ENCODE data around the gene NLE1. TPM values are rescaled to one million over a fixed set of nuclear protein-coding genes. Genes with fewer than 3 reads are reported as not detected.

The NLE1 gene
- total RNA-seq, 2 experiments from 2014 or later: 30.3 to 34.1 TPM

DNA sequence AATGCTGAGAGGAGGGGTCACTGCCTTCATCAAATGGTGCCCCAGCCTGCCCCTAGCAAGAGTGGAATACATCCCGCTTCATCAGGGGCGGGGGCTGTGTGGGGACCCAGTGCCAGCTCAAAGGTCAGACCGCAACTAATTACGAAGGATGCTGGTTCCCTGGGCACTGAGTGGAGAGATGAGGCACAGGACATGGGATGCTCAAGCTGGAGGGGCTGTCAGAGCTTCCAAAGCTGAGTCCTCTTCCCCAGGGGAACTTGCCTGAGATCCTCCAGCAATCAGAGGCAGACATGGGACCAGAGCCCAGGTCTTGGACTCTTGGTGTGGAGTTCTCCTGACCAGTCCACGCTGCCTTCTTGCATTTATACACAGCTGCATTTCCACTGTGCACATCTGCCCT, 24.4 kb upstream of the NLE1 start:
- DNase-seq (ENCODE audit: low spot score): no peak
- Histone ChIP-seq H3K4me1 (ENCODE audit: insufficient read depth, low read length, poor library complexity, severe bottlenecking) (no peaks in the 10 kb centered on the region), H4K20me1 (ENCODE audit: insufficient read depth, low read length) (no peaks in the 10 kb centered on the region), H3K27ac (ENCODE audit: low read depth, low read length, poor library complexity, severe bottlenecking) (no peak overlapping the region), H3K4me2 (ENCODE audit: low read length) (no peak overlapping the region), H3K9me3 (ENCODE audit: low read length) (no peaks in the 10 kb centered on the region), H3K79me2 (ENCODE audit: insufficient read depth, low read depth, low read length) (no peaks in the 10 kb centered on the region), H3K9me2 (ENCODE audit: insufficient read depth, low read length) (no peaks in the 10 kb centered on the region), H2AFZ (ENCODE audit: low read length) (no peak overlapping the region), H3K4me3 (ENCODE audit: low read depth, low read length, poor library complexity, severe bottlenecking) (no peak overlapping the region), H3K36me3 (ENCODE audit: insufficient read depth, low read length) (no peaks in the 10 kb centered on the region)
- intact Hi-C loops (cut with micrococcal nuclease; ENCODE audit: unreplicated experiment): no loop called here
- no TSS peak for BruUV-seq (replicated peaks)
- ChIA-PET CTCF (ENCODE audit: unreplicated experiment) (no interaction called here), POLR2A (interaction anchor here (0.5 kb wide), 1 partner anchor 108 kb away, joined by 3 read pairs; no protein-coding TSS in a partner anchor)
- TF ChIP-seq, protein P1, sequence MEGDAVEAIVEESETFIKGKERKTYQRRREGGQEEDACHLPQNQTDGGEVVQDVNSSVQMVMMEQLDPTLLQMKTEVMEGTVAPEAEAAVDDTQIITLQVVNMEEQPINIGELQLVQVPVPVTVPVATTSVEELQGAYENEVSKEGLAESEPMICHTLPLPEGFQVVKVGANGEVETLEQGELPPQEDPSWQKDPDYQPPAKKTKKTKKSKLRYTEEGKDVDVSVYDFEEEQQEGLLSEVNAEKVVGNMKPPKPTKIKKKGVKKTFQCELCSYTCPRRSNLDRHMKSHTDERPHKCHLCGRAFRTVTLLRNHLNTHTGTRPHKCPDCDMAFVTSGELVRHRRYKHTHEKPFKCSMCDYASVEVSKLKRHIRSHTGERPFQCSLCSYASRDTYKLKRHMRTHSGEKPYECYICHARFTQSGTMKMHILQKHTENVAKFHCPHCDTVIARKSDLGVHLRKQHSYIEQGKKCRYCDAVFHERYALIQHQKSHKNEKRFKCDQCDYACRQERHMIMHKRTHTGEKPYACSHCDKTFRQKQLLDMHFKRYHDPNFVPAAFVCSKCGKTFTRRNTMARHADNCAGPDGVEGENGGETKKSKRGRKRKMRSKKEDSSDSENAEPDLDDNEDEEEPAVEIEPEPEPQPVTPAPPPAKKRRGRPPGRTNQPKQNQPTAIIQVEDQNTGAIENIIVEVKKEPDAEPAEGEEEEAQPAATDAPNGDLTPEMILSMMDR (conservative IDR thresholded peaks at IDR 0.05; ENCODE audit: low read length): no peak
- TF ChIP-seq EZH2phosphoT487 (IDR thresholded peaks at IDR 0.05; ENCODE audit: borderline replicate concordance, low read depth, low read length): no peak

DNA sequence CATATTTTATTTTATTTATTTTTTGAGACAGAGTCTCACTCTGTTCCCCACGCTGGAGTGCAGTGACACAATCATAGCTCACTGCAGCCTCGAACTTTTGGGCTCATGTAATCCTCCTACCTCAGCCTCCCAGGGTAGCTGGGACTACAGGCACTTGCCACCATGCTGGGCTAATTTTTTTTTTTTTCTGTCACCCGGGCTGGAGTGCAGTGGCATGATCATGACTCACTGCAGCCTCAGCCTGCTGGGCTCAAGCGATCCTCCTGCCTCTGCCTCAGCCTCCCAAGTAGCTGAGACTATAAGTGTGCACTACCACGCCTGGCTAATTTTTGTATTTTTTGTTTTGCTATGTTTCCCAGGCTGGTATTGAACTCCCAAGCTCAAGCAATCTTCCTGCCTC, 22.6 kb upstream of the NLE1 start:
- no peak overlapping the region for H2AFZ ChIP-seq (ENCODE audit: low read length)
- no peaks in the 10 kb centered on the region for H3K9me2 ChIP-seq (ENCODE audit: insufficient read depth, low read length)
- no peaks in the 10 kb centered on the region for H4K20me1 ChIP-seq (ENCODE audit: insufficient read depth, low read length)
- no TSS peak for BruUV-seq (replicated peaks)
- no peaks in the 10 kb centered on the region for H3K4me1 ChIP-seq (ENCODE audit: insufficient read depth, low read length, poor library complexity, severe bottlenecking)
- no peaks in the 10 kb centered on the region for H3K79me2 ChIP-seq (ENCODE audit: insufficient read depth, low read depth, low read length)
- intact Hi-C loops (cut with micrococcal nuclease; ENCODE audit: unreplicated experiment): no loop called here
- no peaks in the 10 kb centered on the region for H3K9me3 ChIP-seq (ENCODE audit: low read length)
- no peak overlapping the region for H3K4me2 ChIP-seq (ENCODE audit: low read length)
- DNase-seq (ENCODE audit: low spot score): no peak
- no peak overlapping the region for H3K4me3 ChIP-seq (ENCODE audit: low read depth, low read length, poor library complexity, severe bottlenecking)
- TF ChIP-seq, protein P1 (conservative IDR thresholded peaks at IDR 0.05; ENCODE audit: low read length): no peak
- TF ChIP-seq EZH2phosphoT487 (IDR thresholded peaks at IDR 0.05; ENCODE audit: borderline replicate concordance, low read depth, low read length): no peak
- H3K36me3 ChIP-seq (ENCODE audit: insufficient read depth, low read length): no peaks in the 10 kb centered on the region
- ChIA-PET CTCF (ENCODE audit: unreplicated experiment) (no interaction called here), POLR2A (no interaction called here)
- no peak overlapping the region for H3K27ac ChIP-seq (ENCODE audit: low read depth, low read length, poor library complexity, severe bottlenecking)

DNA sequence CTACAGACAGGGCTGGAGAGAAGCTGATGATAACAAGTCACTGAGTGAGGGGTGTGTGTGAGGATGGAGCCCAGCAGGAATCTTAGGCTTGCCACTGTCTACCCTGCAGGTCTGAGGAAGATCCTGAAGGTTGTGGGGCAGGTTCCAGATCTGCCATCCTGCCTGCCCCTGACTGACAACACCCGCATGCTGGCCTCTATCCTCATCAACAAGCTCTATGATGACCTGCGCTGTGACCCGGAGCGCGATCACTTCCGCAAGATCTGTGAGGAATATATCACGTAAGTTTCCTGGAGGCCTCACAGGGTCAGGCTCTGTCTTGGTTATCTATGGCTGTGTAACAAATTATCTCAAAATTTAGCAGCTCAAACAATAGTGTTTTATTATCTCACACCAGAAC, 21.8 kb upstream of the NLE1 start:
- H3K4me1 ChIP-seq (ENCODE audit: insufficient read depth, low read length, poor library complexity, severe bottlenecking): no peaks in the 10 kb centered on the region
- CTCF ChIA-PET (ENCODE audit: unreplicated experiment): no interaction called here

More for the DNA sequence above, 21.8 kb upstream of the NLE1 start:
- Histone ChIP-seq H3K79me2 (ENCODE audit: insufficient read depth, low read depth, low read length) (no peaks in the 10 kb centered on the region), H3K4me3 (ENCODE audit: low read depth, low read length, poor library complexity, severe bottlenecking) (no peak overlapping the region), H3K36me3 (ENCODE audit: insufficient read depth, low read length) (no peaks in the 10 kb centered on the region), H4K20me1 (ENCODE audit: insufficient read depth, low read length) (no peaks in the 10 kb centered on the region), H3K9me3 (ENCODE audit: low read length) (no peaks in the 10 kb centered on the region), H3K27ac (ENCODE audit: low read depth, low read length, poor library complexity, severe bottlenecking) (no peak overlapping the region), H3K4me2 (ENCODE audit: low read length) (no peak overlapping the region), H2AFZ (ENCODE audit: low read length) (no peak overlapping the region), H3K9me2 (ENCODE audit: insufficient read depth, low read length) (no peaks in the 10 kb centered on the region)
- no peak for TF ChIP-seq EZH2phosphoT487 (IDR thresholded peaks at IDR 0.05; ENCODE audit: borderline replicate concordance, low read depth, low read length)
- no TSS peak for BruUV-seq (replicated peaks)
- POLR2A ChIA-PET: no interaction called here
- no peak for DNase-seq (ENCODE audit: low spot score)
- intact Hi-C loops (cut with micrococcal nuclease; ENCODE audit: unreplicated experiment): no loop called here

All from OCI-LY7 (cell line).